Spleen (tissue), 7 donors: Measurements from ENCODE around the gene IRS2.

Source experiments
- CTCF ChIP-seq, 11 experiments: fragments of 200-600 bp in 7 of 11; fragments of 450-650 bp in 4 of 11; sonication (generic) in 4 of 11; IDR thresholded peaks in 8 of 11; conservative IDR thresholded peaks in 3 of 11; 1 replicate in 7 of 11; 2 replicates in 4 of 11; pipeline versions ENCODE4 v1.4.0 to v1.8.0; 2016 to 2021; ENCODE audit warnings: antibody characterized with exemption in 11 of 11, inconsistent platforms in 4 of 11, mild to moderate bottlenecking in 1 of 11
- POLR2A ChIP-seq, 3 donors: fragments of 450-650 bp; IDR thresholded peaks; one replicate each; pipeline ENCODE4 v1.5.1; 2017; ENCODE audit warnings: antibody characterized with exemption in 3 of 3, mild to moderate bottlenecking in 1 of 3
- donor health status: DM: no; HTN: no; CAD: no; lungs with moderate emphysema.
- donor health status: DM: no; HTN: no; CAD: no.
- donor health status: DM: no; HTN: no; CAD: no.

GRCh38 chr13:109783447-109783814 is 3.0 kb downstream of the IRS2 start:
- TF ChIP-seq CTCF (IDR thresholded peaks at IDR 0.05 in 8 of 11, conservative IDR thresholded peaks at IDR 0.05 in 3 of 11) (no peak), POLR2A (IDR thresholded peaks at IDR 0.05) (no peak)
